Prostate gland (tissue), 2 donors: ENCODE results near the gene GPR75.

Source experiments
- POLR2A ChIP-seq: fragments of 450-650 bp; IDR thresholded peaks from one replicate; pipeline ENCODE4 v1.6.1; 2016; ENCODE audit warnings: antibody characterized with exemption, mild to moderate bottlenecking
- TF ChIP-seq, protein P1 (sequence below), 4 experiments: fragments of 200-600 bp in 2 of 4; fragments of 450-650 bp in 2 of 4; sonication (generic) in 2 of 4; IDR thresholded peaks; 1 replicate in 3 of 4; 2 replicates in 1 of 4; pipeline ENCODE4 v1.5.1; 2016 to 2019; ENCODE audit warnings: antibody characterized with exemption in 4 of 4, mild to moderate bottlenecking in 2 of 4, moderate library complexity in 2 of 4

DNA sequence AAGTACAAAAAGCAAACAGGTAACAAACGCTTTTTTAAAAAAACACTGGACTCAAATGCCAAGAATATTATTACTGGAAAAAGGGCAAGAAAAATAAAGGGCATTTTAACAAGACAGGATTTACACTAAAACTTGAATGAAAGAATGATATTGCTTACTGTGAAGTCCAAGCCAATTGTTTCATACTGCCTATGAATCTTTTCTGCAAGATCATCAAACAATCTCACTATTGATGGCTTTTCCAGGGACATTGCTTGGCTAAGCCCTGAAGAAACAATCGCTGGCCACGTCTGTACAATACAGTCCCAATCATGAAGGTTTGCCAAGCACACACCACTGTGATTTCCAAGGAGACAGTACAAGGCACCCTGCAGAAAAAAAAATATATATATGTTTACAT lies 41.4 kb upstream of the GPR75 start:
- no peak for TF ChIP-seq POLR2A
- TF ChIP-seq, protein P1, sequence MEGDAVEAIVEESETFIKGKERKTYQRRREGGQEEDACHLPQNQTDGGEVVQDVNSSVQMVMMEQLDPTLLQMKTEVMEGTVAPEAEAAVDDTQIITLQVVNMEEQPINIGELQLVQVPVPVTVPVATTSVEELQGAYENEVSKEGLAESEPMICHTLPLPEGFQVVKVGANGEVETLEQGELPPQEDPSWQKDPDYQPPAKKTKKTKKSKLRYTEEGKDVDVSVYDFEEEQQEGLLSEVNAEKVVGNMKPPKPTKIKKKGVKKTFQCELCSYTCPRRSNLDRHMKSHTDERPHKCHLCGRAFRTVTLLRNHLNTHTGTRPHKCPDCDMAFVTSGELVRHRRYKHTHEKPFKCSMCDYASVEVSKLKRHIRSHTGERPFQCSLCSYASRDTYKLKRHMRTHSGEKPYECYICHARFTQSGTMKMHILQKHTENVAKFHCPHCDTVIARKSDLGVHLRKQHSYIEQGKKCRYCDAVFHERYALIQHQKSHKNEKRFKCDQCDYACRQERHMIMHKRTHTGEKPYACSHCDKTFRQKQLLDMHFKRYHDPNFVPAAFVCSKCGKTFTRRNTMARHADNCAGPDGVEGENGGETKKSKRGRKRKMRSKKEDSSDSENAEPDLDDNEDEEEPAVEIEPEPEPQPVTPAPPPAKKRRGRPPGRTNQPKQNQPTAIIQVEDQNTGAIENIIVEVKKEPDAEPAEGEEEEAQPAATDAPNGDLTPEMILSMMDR (IDR thresholded peaks at IDR 0.05) = no peak
